Gastroesophageal sphincter (tissue), 3 donors: ENCODE measurements around the gene MRPL42.

Source experiments
- EP300 ChIP-seq: sonication (generic); formaldehyde crosslinking; IDR thresholded peaks from one replicate; pipeline ENCODE4 v1.6.1; 2017; ENCODE audit warnings: antibody characterized with exemption, mild to moderate bottlenecking
- POLR2A ChIP-seq, 2 donors: fragments of 450-650 bp; IDR thresholded peaks; one replicate each; pipeline ENCODE4 v1.6.1; 2017; ENCODE audit warnings: antibody characterized with exemption in 2 of 2, mild to moderate bottlenecking in 2 of 2, moderate library complexity in 1 of 2
- POLR2AphosphoS5 ChIP-seq: sonication (generic); formaldehyde crosslinking; IDR thresholded peaks from one replicate; pipeline ENCODE4 v1.6.1; 2017; ENCODE audit warnings: antibody characterized with exemption
- TF ChIP-seq, protein P1 (sequence below), 4 experiments: fragments of 200-600 bp in 2 of 4; fragments of 450-650 bp in 2 of 4; sonication (generic) in 1 of 4; IDR thresholded peaks; one replicate each; pipeline ENCODE4 v1.5.1; 2017 to 2019; ENCODE audit warnings: antibody characterized with exemption in 4 of 4, mild to moderate bottlenecking in 2 of 4, moderate library complexity in 2 of 4

DNA sequence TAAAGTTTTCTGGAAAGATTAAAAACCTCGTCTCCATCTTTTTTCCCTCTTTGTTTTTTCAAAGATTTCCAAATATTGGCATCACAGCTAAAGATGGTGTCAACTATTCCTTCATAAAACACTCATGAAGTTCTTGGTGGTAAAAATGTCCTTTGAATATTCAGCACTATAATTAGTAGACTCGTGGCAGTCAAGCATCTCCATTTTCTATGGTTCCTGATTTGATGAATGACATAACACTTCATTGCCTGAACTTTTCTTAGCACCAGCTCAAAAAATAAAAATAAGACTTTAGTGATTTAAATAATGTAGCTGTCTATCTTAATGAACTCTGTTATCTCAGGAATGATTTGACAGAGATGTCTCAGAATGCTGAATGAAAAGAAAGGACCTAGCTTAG lies 45.3 kb upstream of the MRPL42 start:
- TF ChIP-seq EP300: no peak
- TF ChIP-seq, protein P1, sequence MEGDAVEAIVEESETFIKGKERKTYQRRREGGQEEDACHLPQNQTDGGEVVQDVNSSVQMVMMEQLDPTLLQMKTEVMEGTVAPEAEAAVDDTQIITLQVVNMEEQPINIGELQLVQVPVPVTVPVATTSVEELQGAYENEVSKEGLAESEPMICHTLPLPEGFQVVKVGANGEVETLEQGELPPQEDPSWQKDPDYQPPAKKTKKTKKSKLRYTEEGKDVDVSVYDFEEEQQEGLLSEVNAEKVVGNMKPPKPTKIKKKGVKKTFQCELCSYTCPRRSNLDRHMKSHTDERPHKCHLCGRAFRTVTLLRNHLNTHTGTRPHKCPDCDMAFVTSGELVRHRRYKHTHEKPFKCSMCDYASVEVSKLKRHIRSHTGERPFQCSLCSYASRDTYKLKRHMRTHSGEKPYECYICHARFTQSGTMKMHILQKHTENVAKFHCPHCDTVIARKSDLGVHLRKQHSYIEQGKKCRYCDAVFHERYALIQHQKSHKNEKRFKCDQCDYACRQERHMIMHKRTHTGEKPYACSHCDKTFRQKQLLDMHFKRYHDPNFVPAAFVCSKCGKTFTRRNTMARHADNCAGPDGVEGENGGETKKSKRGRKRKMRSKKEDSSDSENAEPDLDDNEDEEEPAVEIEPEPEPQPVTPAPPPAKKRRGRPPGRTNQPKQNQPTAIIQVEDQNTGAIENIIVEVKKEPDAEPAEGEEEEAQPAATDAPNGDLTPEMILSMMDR (IDR thresholded peaks at IDR 0.05): no peak
- TF ChIP-seq POLR2A (IDR thresholded peaks at IDR 0.05): no peak
- TF ChIP-seq POLR2AphosphoS5: no peak
